ENCODE measurements around the gene MTCL3.

The MTCL3 gene

DNA sequence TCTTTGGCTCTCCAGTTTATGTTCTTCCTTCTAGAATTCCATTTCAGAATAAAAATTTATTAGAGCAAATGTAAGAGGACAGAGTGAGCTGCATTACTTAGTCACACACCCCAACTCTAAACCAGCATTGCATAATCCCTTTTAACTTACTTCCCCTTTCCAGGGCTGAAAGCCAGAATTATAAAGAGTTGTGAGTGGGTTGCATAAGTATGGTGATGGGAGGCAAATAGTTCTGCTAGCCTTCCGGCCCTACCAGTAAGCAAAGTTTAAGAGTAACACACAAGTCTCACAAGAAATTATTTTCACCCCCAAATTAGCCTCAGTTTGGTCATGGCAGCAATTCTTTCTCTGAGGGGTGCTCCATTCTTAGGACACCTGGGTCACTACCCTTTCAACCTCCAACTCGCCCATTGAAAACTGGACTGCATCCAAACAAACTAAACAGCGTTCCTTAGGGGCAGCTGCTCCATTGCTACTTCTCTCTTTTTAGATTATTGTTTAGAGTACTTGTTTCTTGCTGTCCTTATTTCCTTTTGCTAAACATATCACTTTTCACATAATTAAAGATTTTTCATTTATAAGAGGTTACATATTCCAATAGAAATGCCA lies 61.6 kb downstream of the MTCL3 start:
- H3K4me1 ChIP-seq (ENCODE audit: control insufficient read depth, low read length): no peaks in the 10 kb centered on the region
- peaks cover 6% of the 10 kb centered on the region; the same call in 1 of the 2 replicates for H3K27me3 ChIP-seq (ENCODE audit: control insufficient read depth, low read length)
- no peak overlapping the region for H3K4me2 ChIP-seq (ENCODE audit: low read length)
- H3K9me3 ChIP-seq (ENCODE audit: control insufficient read depth, insufficient read depth, low read length): no peaks in the 10 kb centered on the region
- no peaks in the 10 kb centered on the region for H4K20me1 ChIP-seq (ENCODE audit: control insufficient read depth, insufficient read depth, low read depth, low read length)
- TF ChIP-seq EZH2phosphoT487 (IDR thresholded peaks at IDR 0.05; ENCODE audit: borderline replicate concordance, low read length): no peak
- TF ChIP-seq, protein P1, sequence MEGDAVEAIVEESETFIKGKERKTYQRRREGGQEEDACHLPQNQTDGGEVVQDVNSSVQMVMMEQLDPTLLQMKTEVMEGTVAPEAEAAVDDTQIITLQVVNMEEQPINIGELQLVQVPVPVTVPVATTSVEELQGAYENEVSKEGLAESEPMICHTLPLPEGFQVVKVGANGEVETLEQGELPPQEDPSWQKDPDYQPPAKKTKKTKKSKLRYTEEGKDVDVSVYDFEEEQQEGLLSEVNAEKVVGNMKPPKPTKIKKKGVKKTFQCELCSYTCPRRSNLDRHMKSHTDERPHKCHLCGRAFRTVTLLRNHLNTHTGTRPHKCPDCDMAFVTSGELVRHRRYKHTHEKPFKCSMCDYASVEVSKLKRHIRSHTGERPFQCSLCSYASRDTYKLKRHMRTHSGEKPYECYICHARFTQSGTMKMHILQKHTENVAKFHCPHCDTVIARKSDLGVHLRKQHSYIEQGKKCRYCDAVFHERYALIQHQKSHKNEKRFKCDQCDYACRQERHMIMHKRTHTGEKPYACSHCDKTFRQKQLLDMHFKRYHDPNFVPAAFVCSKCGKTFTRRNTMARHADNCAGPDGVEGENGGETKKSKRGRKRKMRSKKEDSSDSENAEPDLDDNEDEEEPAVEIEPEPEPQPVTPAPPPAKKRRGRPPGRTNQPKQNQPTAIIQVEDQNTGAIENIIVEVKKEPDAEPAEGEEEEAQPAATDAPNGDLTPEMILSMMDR (IDR thresholded peaks at IDR 0.05; ENCODE audit: low read depth, low read length, poor library complexity, severe bottlenecking): no peak
- H3F3A ChIP-seq (ENCODE audit: control insufficient read depth, insufficient read depth): no peaks in the 10 kb centered on the region
- H3K79me2 ChIP-seq (ENCODE audit: control insufficient read depth, low read length): no peaks in the 10 kb centered on the region
- no peak overlapping the region for H3K4me3 ChIP-seq (ENCODE audit: low read length)
- no peaks in the 10 kb centered on the region for H3K9me2 ChIP-seq (replicated peaks; ENCODE audit: control insufficient read depth, low read length)
- no peaks in the 10 kb centered on the region for H3K36me3 ChIP-seq (ENCODE audit: control insufficient read depth, low read length)
- no peak overlapping the region for H3K27ac ChIP-seq (ENCODE audit: low read depth, low read length)

DNA sequence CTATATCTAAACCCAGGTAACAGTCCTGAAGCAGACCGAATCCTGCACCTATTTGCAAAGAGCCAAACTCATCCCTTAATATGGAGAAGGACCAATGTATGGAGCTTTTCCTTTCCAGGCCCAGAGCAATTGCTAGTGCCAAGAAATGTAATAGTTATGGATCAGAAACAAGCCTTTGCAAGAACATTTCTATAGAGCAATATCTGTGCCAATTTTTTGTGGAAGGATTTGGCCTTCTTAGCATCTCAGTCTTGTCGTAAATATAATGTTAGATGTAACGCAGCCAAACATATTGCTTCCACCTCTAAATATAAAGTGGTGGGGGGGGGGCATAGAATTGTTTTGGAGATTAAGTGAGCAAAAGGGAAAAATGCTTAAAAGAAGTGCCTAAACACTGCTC lies 62.7 kb downstream of the MTCL3 start:
- TF ChIP-seq EZH2phosphoT487 (IDR thresholded peaks at IDR 0.05; ENCODE audit: borderline replicate concordance, low read length): no peak
- TF ChIP-seq, protein P1 (IDR thresholded peaks at IDR 0.05; ENCODE audit: low read depth, low read length, poor library complexity, severe bottlenecking): no peak
- peaks cover 10% of the 10 kb centered on the region; the same call in 1 of the 2 replicates for H3K27me3 ChIP-seq (ENCODE audit: control insufficient read depth, low read length)
- H4K20me1 ChIP-seq (ENCODE audit: control insufficient read depth, insufficient read depth, low read depth, low read length): no peaks in the 10 kb centered on the region
- H3F3A ChIP-seq (ENCODE audit: control insufficient read depth, insufficient read depth): no peaks in the 10 kb centered on the region
- H3K27ac ChIP-seq (ENCODE audit: low read depth, low read length): no peak overlapping the region
- H3K9me2 ChIP-seq (replicated peaks; ENCODE audit: control insufficient read depth, low read length): no peaks in the 10 kb centered on the region
- no peaks in the 10 kb centered on the region for H3K9me3 ChIP-seq (ENCODE audit: control insufficient read depth, insufficient read depth, low read length)
- no peaks in the 10 kb centered on the region for H3K4me1 ChIP-seq (ENCODE audit: control insufficient read depth, low read length)
- H3K36me3 ChIP-seq (ENCODE audit: control insufficient read depth, low read length): no peaks in the 10 kb centered on the region
- no peak overlapping the region for H3K4me3 ChIP-seq (ENCODE audit: low read length)
- no peaks in the 10 kb centered on the region for H3K79me2 ChIP-seq (ENCODE audit: control insufficient read depth, low read length)
- no peak overlapping the region for H3K4me2 ChIP-seq (ENCODE audit: low read length)

GRCh38 chr6:127453845-127454619 lies 65.1 kb downstream of the MTCL3 start:
- H4K20me1 ChIP-seq (ENCODE audit: control insufficient read depth, insufficient read depth, low read depth, low read length): no peaks in the 10 kb centered on the region
- H3K79me2 ChIP-seq (ENCODE audit: control insufficient read depth, low read length): no peaks in the 10 kb centered on the region
- H3K9me2 ChIP-seq (replicated peaks; ENCODE audit: control insufficient read depth, low read length): no peaks in the 10 kb centered on the region
- peaks cover 13% of the 10 kb centered on the region; the same call in 1 of the 2 replicates for H3K27me3 ChIP-seq (ENCODE audit: control insufficient read depth, low read length)
- H3K4me1 ChIP-seq (ENCODE audit: control insufficient read depth, low read length): no peaks in the 10 kb centered on the region
- no peak overlapping the region for H3K4me3 ChIP-seq (ENCODE audit: low read length)
- no peaks in the 10 kb centered on the region for H3K9me3 ChIP-seq (ENCODE audit: control insufficient read depth, insufficient read depth, low read length)
- TF ChIP-seq EZH2phosphoT487 (IDR thresholded peaks at IDR 0.05; ENCODE audit: borderline replicate concordance, low read length): no peak
- TF ChIP-seq, protein P1 (IDR thresholded peaks at IDR 0.05; ENCODE audit: low read depth, low read length, poor library complexity, severe bottlenecking): no peak
- H3K36me3 ChIP-seq (ENCODE audit: control insufficient read depth, low read length): no peaks in the 10 kb centered on the region
- H3K27ac ChIP-seq (ENCODE audit: low read depth, low read length): no peak overlapping the region
- H3K4me2 ChIP-seq (ENCODE audit: low read length): no peak overlapping the region
- H3F3A ChIP-seq (ENCODE audit: control insufficient read depth, insufficient read depth): no peaks in the 10 kb centered on the region

All from DOHH2 (cell line).